Measurements from ENCODE around the gene OR8I2.

GRCh38 chr11:56093008-56093407 lies at the start of gene OR8I2:
- no peak for TF ChIP-seq CTCF (conservative IDR thresholded peaks at IDR 0.05; ENCODE audit: low read depth, low read length)
- TF ChIP-seq RAD21 (IDR thresholded peaks at IDR 0.05; ENCODE audit: low read length), result no peak
- no peak for TF ChIP-seq POLR2A (IDR thresholded peaks at IDR 0.05; ENCODE audit: low read depth, low read length)
- no peak for TF ChIP-seq MAFK (IDR thresholded peaks at IDR 0.05; ENCODE audit: low read depth, low read length)
- TF ChIP-seq BHLHE40 (IDR thresholded peaks at IDR 0.05; ENCODE audit: low read depth, low read length), result no peak
